Amniotic stem cell (primary cell): ENCODE measurements around the gene VN1R5.
A peak's percentile ranks its signal among the peaks of the same experiment; 100 is the strongest.
"Not testable (repeated sequence)": the region's sequence is repeated elsewhere in the genome, so short reads cannot be mapped to it uniquely, and the experiment has no call there.

Source experiments
- DNase-seq: peaks from one replicate; lab custom pipeline; 2025; lab: John Stamatoyannopoulos, UW

The VN1R5 gene

DNA sequence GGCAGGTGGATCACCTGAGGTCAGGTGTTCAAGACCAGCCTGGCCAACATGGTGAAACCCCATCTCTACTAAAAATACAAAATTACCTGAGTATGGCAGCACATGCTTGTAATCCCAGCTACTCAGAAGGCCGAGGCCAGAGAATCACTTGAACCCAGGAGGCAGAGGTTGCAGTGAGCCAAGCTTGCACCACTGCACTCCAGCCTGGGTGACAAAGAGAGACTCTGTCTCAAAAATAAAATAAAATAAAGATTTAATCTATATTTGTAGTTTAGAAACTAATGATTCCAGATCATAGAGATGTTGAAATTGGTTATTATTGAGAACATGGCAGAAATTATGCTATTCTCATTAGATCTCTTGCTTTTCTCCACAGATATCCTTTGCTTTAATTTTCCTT is at the start of gene VN1R5:
Gene VN1R5, plus strand, starts transcription at position 301 of the 400 bp plus-strand sequence.
- not testable (repeated sequence) for DNase-seq

DNA sequence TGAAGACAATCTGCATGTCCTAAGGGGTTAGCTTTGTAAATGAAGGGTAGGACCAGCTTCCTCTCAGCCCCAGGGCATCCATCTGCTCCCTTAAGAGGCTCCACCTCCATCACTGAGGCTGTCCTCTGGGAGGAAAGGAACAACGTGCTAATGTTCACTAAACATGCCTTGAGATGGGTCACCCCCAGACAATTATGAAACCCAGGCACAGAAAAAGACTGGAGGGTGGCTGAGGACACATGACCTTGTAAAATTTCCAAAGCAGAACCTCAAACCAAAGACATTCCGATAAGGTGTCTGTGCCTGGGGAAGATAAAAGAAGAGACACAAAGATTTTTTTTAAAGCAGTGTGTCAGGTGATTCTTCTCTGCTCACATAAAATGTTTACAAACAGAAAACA is 46.5 kb upstream of the VN1R5 start:
- no peak for DNase-seq

DNA sequence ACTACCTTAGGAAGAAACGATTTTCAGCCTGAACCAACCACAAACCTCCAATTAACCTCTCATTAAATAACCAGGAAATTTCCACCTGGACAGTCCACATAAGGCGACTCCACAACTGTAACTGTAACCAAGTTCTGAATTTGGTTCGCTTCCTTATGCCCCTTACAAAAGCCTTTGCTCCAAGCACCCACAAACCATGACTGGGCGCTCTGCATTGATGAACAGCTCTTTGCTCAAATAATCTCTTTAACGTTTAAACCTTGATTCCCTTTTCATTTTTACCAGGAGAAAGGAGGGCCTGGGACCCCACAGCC is 45.9 kb upstream of the VN1R5 start:
- DNase-seq, result no peak

DNA sequence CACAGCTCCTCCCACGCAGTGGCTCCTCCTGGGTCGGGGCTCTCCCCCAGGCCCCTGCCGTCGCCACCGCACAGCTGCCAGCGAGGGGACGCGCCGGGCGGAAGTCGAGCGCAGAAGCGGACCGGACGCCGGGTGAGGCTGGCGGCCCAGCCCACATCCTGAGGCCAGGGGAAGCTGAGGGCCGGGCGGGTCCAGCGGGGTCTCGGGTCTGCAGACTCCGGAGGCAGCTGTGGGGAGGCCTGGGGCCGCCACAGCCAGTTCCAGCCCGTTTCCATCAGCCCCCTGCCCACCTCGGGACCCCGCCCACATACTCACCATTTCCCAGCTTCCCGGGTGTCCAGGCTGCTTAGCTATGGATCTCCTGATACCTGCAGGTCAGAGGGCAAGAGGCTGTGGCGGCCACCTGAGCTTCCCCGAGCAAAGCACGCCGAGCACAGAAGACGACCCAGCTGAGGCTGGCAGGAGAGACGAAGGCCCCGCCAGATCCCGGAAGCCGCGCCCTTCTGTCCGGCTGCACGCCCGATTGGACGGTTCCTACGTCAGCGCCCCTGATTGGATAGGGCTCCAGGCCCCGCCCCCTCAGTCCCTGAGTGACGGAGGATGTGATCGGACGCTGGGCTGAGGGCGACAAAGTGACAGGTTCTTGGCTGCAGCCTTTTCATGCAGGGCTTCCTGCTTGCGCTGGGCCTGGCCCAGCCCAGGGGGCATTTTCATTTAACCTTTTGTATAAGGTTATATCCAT is 45.3 kb upstream of the VN1R5 start:
- DNase-seq, result peak; percentile 91

GRCh38 chr1:247211339-247211738 is 44.5 kb upstream of the VN1R5 start:
- DNase-seq, result no peak

- DNase-seq, result no peak
These were observed 43.9 kb upstream of the VN1R5 start for GRCh38 chr1:247212012-247212411.

GRCh38 chr1:247212627-247213617 is 43.0 kb upstream of the VN1R5 start:
- no peak for DNase-seq

DNA sequence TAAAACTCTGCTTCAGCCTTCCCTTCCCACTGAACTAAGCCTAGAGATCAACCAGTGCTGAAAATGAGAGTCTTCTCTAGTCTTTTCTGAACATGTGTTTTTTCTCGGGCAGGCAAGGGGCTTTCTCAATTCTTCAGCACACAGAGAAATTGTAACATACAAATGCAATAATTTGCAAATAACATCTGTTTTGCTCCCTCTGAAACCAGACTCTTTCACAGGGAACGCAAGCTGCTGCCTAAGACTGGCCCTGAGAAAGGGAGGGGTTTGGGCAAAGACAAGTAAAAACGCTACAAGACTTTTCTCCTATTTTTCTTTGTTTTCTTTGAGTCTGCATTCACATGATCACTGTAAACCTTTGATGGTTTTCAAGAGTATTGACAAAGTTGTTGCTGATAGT is 39.6 kb upstream of the VN1R5 start:
- DNase-seq, result no peak

- no peak for DNase-seq
These were observed 37.7 kb upstream of the VN1R5 start for GRCh38 chr1:247218121-247218651.

GRCh38 chr1:247220280-247220679 is 35.6 kb upstream of the VN1R5 start:
- DNase-seq, result not testable (repeated sequence)

DNA sequence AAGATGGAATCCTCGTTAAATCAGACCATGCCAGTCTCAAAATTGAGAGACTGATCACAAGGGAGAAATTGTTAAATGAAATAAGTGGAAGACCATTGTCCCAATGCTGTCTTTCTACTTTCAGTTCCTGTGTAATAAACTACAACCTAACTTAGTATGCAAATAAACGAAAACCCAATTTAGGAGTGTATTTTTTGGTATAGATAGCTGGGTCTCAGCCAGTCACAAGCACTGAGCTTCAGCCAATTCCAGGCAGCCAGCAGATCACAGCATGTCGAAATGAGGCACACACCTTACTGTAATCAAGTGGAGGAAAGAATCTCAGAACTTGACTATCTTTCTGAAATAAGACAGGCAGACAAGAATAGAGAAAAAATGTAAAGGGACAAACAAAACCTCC is 33.0 kb upstream of the VN1R5 start:
- DNase-seq, result no peak

DNA sequence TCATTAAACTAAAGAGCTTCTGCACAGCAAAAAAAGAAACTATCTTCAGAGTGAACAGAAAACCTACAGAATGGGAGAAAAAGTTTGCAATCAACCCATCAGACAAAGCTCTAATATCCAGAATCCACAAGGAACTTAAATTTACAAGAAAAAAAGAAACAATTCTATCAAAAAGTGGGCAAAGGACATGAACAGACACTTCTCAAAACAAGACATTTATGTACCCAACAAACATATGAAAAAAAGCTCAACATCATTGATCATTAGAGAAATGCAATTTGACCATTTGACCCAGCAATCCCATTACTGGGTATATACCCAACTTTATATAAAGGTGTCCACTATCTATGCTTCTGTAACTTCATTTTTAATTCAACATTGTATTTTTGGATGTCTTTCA is 31.1 kb upstream of the VN1R5 start:
- no peak for DNase-seq

DNA sequence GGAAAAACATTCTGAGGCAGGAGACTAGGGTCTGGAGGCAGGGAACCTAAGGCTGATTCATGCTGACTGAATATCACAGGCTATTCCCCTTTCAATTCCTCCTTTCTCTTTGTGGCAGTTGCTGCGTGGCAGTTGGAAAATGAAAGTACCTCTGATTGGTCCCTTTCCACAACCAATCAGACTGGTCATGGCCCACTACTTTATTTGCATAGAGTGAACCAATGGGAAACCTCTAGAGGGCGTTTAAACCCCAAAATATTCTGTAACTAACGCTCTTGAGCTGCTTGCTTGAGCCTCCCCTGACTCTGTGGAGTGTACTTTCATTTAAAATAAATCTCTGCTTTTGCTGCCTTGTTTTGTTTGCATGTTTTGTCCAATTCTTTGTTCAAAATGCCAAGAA is 27.7 kb upstream of the VN1R5 start:
- no peak for DNase-seq

DNA sequence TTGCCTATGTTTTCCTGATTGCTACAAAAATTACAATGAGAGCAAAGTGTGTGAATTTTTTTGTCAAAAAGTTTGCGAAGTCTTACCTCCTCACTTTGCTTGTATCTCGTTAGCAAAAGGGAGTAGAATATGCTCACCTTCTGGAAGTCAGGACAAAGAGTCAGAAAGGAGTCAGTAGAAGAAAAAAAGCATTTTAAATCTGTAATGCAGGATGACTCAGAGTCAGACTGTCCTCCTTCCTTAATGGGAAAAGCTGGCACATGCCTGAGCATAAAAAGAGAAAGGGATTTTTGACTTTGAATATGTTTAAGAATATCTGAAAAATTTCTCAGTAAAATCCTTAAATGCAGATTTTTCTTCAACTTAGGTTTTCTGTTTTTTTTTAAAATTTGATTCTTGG is 14.2 kb upstream of the VN1R5 start:
- no peak for DNase-seq

DNA sequence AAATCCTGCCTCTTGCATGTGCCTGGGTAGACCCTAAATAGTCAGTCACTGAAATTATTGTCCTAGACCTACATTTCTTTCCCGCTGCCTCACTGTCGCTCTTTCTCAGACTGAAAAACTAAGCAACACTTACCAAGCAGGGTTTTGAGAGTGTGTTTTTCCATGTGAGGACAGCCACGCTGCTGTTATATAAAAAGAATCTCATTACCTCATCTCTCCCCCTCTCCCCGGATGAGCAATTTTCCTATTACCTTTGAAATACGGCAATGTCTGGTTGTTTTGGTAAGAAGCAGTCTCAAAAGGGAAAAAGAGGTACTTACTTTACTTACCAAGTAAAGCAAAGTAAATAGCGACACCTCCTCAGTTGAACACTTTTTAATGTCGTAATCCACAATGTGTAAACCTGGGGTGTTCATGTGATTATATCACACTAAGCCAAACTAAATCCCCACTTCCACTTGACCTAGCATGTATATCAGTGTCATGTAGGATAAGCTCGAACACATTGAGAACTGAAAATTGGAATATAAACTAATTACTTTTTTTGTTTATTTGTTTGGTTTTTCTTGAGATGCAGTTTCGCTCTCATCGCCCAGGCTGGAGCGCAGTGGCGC is 12.2 kb upstream of the VN1R5 start:
- DNase-seq, result no peak

- DNase-seq, result no peak
These were observed 9.4 kb upstream of the VN1R5 start for GRCh38 chr1:247246325-247247115.

- no peak for DNase-seq
These were observed 8.3 kb upstream of the VN1R5 start for GRCh38 chr1:247247568-247247967.

GRCh38 chr1:247266053-247266452 is 10.2 kb downstream of the VN1R5 start:
- no peak for DNase-seq

DNA sequence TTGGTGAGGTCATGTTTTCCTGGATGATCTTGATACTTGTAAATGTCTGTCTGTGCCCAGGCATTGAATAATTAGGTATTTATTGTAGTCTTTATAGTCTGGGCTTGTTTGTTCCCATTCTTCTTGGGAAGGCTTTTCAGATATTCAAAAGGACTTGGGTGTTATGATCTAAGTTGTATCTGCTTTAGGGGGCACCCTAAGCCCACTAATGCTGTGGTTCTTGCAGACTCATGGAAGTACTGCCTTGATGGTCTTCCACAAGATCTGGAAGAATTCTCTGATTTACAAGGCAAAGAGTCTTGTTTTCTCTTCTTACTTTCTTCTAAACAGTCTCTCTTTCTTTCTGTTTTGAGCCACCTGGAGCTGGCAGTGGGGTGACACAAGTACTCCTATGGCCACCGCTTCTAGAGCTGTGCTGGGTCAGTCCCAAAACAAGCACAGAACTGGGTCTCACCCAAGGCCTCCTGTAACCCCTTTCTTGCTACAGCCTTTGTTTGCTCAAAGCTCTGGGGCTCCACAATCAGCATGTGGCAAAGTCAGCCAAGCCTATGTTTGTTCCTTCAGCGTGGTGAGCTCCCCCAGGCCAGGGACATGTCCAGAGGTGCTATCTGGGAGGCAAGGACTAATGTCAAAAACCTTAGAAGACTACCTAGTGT is 12.6 kb downstream of the VN1R5 start:
- no peak for DNase-seq

DNA sequence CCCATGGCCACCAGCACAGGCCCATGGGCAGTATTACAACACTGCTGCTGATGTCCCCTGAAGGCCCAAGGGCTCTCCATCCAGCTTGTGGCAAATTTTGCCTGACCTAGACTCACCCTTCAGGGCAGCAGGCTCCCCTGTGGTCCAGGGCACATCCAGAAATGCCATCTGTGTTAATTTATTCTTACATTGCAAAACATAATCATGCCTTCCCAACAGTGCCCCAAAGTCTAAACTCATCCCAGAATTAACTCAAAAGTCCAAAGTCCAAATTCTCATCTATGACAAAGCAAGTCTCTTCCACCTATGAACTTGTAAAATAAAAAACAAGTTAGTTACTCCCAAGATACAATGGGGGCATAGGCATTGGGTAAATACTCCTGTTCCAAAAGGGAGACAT is 13.3 kb downstream of the VN1R5 start:
- no peak for DNase-seq

GRCh38 chr1:247270003-247270402 is 14.1 kb downstream of the VN1R5 start:
- no peak for DNase-seq
